Chondrocyte (in vitro differentiated cells): ENCODE results near the gene CCDC159. TPM values are rescaled to one million over a fixed set of nuclear protein-coding genes. Genes with fewer than 3 reads are reported as not detected.
"Not testable (repeated sequence)": the region's sequence is repeated elsewhere in the genome, so short reads cannot be mapped to it uniquely, and the experiment has no call there.

Source experiments
- DNase-seq: peaks from one replicate; pipeline ENCODE4 v3.0.0; 2021; ENCODE audit warnings: mixed read lengths, low spot score
- H3K27ac Mint-ChIP-seq: one replicate; pipeline ENCODE4 v1.8.0; 2021; ENCODE audit warnings: mild to moderate bottlenecking, moderate library complexity, mixed read lengths; ENCODE audit not compliant: unreplicated experiment
- H3K27me3 Mint-ChIP-seq: 2 replicates; pipeline ENCODE4 v1.8.0; 2021; ENCODE audit warnings: low read depth, mixed read lengths
- H3K36me3 Mint-ChIP-seq: 2 replicates; pipeline ENCODE4 v1.8.0; 2021; ENCODE audit warnings: low read depth, mixed read lengths
- H3K4me1 Mint-ChIP-seq: 2 replicates; pipeline ENCODE4 v1.8.0; 2021; ENCODE audit warnings: low read depth, mild to moderate bottlenecking, mixed read lengths
- H3K4me3 Mint-ChIP-seq: one replicate; pipeline ENCODE4 v1.8.0; 2021; ENCODE audit warnings: mild to moderate bottlenecking, moderate library complexity, mixed read lengths; ENCODE audit not compliant: unreplicated experiment
- H3K9me3 Mint-ChIP-seq: 2 replicates; pipeline ENCODE4 v1.8.0; 2021; ENCODE audit warnings: low read depth, mixed read lengths
- CTCF ChIP-seq: fragments of 200-600 bp; sonication (generic); IDR thresholded peaks from 2 replicates; pipeline ENCODE4 v1.5.0; 2021; ENCODE audit warnings: antibody characterized with exemption, mild to moderate bottlenecking, moderate library complexity
- total RNA-seq: library from RNA; stranded (reverse); gene quantifications from 3 replicates; pipeline ENCODE4 v1.2.1, GENCODE V29; 2021

CCDC159 gene
- total RNA-seq, 1 donor from 2014 or later: 20.5 TPM

GRCh38 chr19:11332822-11333221 lies 13.5 kb upstream of the CCDC159 start:
- Mint-ChIP-seq H3K27me3 (no peaks in the 10 kb centered on the region), H3K4me3 (no peak overlapping the region), H3K27ac (no peak overlapping the region), H3K36me3 (peaks cover 10% of the 10 kb centered on the region), H3K4me1 (no peaks in the 10 kb centered on the region), H3K9me3 (no peaks in the 10 kb centered on the region)
- DNase-seq: no peak
- TF ChIP-seq CTCF: no peak

- H3K27ac Mint-ChIP-seq, H3K4me1 Mint-ChIP-seq, H3K9me3 Mint-ChIP-seq, H3K27me3 Mint-ChIP-seq, DNase-seq, H3K4me3 Mint-ChIP-seq: not testable (repeated sequence)
- peaks cover 10% of the 10 kb centered on the region for H3K36me3 Mint-ChIP-seq
These were observed 12.5 kb upstream of the CCDC159 start for GRCh38 chr19:11333838-11334237.

GRCh38 chr19:11335449-11336146 lies 10.7 kb upstream of the CCDC159 start:
- no peaks in the 10 kb centered on the region for H3K27me3 Mint-ChIP-seq
- no peak overlapping the region for H3K27ac Mint-ChIP-seq
- H3K36me3 Mint-ChIP-seq: peaks cover 8% of the 10 kb centered on the region
- DNase-seq: no peak
- peaks cover 9% of the 10 kb centered on the region for H3K4me1 Mint-ChIP-seq
- H3K9me3 Mint-ChIP-seq: no peaks in the 10 kb centered on the region
- no peak for TF ChIP-seq CTCF
- no peak overlapping the region for H3K4me3 Mint-ChIP-seq

GRCh38 chr19:11337080-11337479 lies 9.2 kb upstream of the CCDC159 start:
- peaks cover 9% of the 10 kb centered on the region for H3K4me1 Mint-ChIP-seq
- TF ChIP-seq CTCF: no peak
- no peaks in the 10 kb centered on the region for H3K27me3 Mint-ChIP-seq
- H3K9me3 Mint-ChIP-seq: no peaks in the 10 kb centered on the region
- no peak overlapping the region for H3K27ac Mint-ChIP-seq
- no peak overlapping the region for H3K4me3 Mint-ChIP-seq
- no peak for DNase-seq
- H3K36me3 Mint-ChIP-seq: peaks cover 8% of the 10 kb centered on the region

- no peaks in the 10 kb centered on the region for H3K27me3 Mint-ChIP-seq
- no peak overlapping the region for H3K27ac Mint-ChIP-seq
- TF ChIP-seq CTCF: no peak
- peaks cover 8% of the 10 kb centered on the region for H3K36me3 Mint-ChIP-seq
- no peaks in the 10 kb centered on the region for H3K9me3 Mint-ChIP-seq
- no peak overlapping the region for H3K4me3 Mint-ChIP-seq
- no peak for DNase-seq
- peaks cover 9% of the 10 kb centered on the region for H3K4me1 Mint-ChIP-seq
These were observed 8.2 kb upstream of the CCDC159 start for GRCh38 chr19:11338121-11338520.
